ENCODE results near the gene FBP2. TPM values are rescaled to one million over a fixed set of nuclear protein-coding genes. Genes with fewer than 3 reads are reported as not detected.
"Not testable (repeated sequence)": the region's sequence is repeated elsewhere in the genome, so short reads cannot be mapped to it uniquely, and the experiment has no call there.

FBP2 gene
- total RNA-seq, 1 donor from 2014 or later, result not detected

- no peak for DNase-seq (ENCODE audit: low read depth in 2 of 2)
Observed at GRCh38 chr9:94606646-94607422, 13.2 kb upstream of the FBP2 start.

GRCh38 chr9:94603259-94604160 is 9.9 kb upstream of the FBP2 start:
- peak; percentile 53 to 54 for DNase-seq (ENCODE audit: low read depth in 2 of 2)

GRCh38 chr9:94602666-94603065 is 9.0 kb upstream of the FBP2 start:
- DNase-seq (ENCODE audit: low read depth in 2 of 2), result no peak

- no peak for DNase-seq (ENCODE audit: low read depth in 2 of 2)
Observed at GRCh38 chr9:94600715-94601114, 7.1 kb upstream of the FBP2 start.

GRCh38 chr9:94600258-94600657 is 6.6 kb upstream of the FBP2 start:
- no peak for DNase-seq (ENCODE audit: low read depth in 2 of 2)

GRCh38 chr9:94599102-94599501 is 5.5 kb upstream of the FBP2 start:
- no peak for DNase-seq (ENCODE audit: low read depth in 2 of 2)

GRCh38 chr9:94592683-94593082 is 941 bp downstream of the FBP2 start:
- not testable (repeated sequence) for DNase-seq (ENCODE audit: low read depth in 2 of 2)

GRCh38 chr9:94591876-94592275 is 1.7 kb downstream of the FBP2 start:
- no peak for DNase-seq (ENCODE audit: low read depth in 2 of 2)

- not testable (repeated sequence) for DNase-seq (ENCODE audit: low read depth in 2 of 2)
Observed at GRCh38 chr9:94591046-94591545, 2.5 kb downstream of the FBP2 start.

- no peak for DNase-seq (ENCODE audit: low read depth in 2 of 2)
Observed at GRCh38 chr9:94588681-94589080, 4.9 kb downstream of the FBP2 start.

- DNase-seq (ENCODE audit: low read depth in 2 of 2), result peak in 1 of 2 donors; percentile 48
Observed at GRCh38 chr9:94586814-94587213, 6.8 kb downstream of the FBP2 start.

- no peak for DNase-seq (ENCODE audit: low read depth in 2 of 2)
Observed at GRCh38 chr9:94586316-94586715, 7.3 kb downstream of the FBP2 start.

- no peak for DNase-seq (ENCODE audit: low read depth in 2 of 2)
Observed at GRCh38 chr9:94584555-94584954, 9.1 kb downstream of the FBP2 start.

GRCh38 chr9:94581728-94582127 is 11.9 kb downstream of the FBP2 start:
- no peak for DNase-seq (ENCODE audit: low read depth in 2 of 2)

- DNase-seq (ENCODE audit: low read depth in 2 of 2), result no peak
Observed at GRCh38 chr9:94577571-94577970, 16.1 kb downstream of the FBP2 start.

- no peak for DNase-seq (ENCODE audit: low read depth in 2 of 2)
Observed at GRCh38 chr9:94577036-94577435, 16.6 kb downstream of the FBP2 start.

GRCh38 chr9:94576131-94576530 is 17.5 kb downstream of the FBP2 start:
- DNase-seq (ENCODE audit: low read depth in 2 of 2), result no peak

- DNase-seq (ENCODE audit: low read depth in 2 of 2), result no peak
Observed at GRCh38 chr9:94568972-94569712, 24.5 kb downstream of the FBP2 start.

- DNase-seq (ENCODE audit: low read depth in 2 of 2), result no peak
Observed at GRCh38 chr9:94568250-94568889, 25.3 kb downstream of the FBP2 start.

- DNase-seq (ENCODE audit: low read depth in 2 of 2), result no peak
Observed at GRCh38 chr9:94567271-94567670, 26.4 kb downstream of the FBP2 start.

- DNase-seq (ENCODE audit: low read depth in 2 of 2), result no peak
Observed at GRCh38 chr9:94566550-94566949, 27.1 kb downstream of the FBP2 start.

Measured in lung microvascular endothelial cell (primary cell).